ENCODE results near the gene CACNA1C.
A peak's percentile ranks its signal among the peaks of the same experiment; 100 is the strongest.

CACNA1C gene

GRCh38 chr12:2550561-2551411 lies 498.0 kb downstream of the CACNA1C start:
- TF ChIP-seq, protein P1, sequence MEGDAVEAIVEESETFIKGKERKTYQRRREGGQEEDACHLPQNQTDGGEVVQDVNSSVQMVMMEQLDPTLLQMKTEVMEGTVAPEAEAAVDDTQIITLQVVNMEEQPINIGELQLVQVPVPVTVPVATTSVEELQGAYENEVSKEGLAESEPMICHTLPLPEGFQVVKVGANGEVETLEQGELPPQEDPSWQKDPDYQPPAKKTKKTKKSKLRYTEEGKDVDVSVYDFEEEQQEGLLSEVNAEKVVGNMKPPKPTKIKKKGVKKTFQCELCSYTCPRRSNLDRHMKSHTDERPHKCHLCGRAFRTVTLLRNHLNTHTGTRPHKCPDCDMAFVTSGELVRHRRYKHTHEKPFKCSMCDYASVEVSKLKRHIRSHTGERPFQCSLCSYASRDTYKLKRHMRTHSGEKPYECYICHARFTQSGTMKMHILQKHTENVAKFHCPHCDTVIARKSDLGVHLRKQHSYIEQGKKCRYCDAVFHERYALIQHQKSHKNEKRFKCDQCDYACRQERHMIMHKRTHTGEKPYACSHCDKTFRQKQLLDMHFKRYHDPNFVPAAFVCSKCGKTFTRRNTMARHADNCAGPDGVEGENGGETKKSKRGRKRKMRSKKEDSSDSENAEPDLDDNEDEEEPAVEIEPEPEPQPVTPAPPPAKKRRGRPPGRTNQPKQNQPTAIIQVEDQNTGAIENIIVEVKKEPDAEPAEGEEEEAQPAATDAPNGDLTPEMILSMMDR (IDR thresholded peaks at IDR 0.05; ENCODE audit: insufficient read depth, missing control alignments): no peak
- no peak for DNase-seq (ENCODE audit: insufficient read length, low spot score)
- no peak for FAIRE-seq

- TF ChIP-seq, protein P1 (IDR thresholded peaks at IDR 0.05; ENCODE audit: insufficient read depth, missing control alignments): no peak
- DNase-seq (ENCODE audit: insufficient read length, low spot score) (no peak), FAIRE-seq (no peak)
Measured at GRCh38 chr12:2551412-2551900, 498.7 kb downstream of the CACNA1C start.

DNA sequence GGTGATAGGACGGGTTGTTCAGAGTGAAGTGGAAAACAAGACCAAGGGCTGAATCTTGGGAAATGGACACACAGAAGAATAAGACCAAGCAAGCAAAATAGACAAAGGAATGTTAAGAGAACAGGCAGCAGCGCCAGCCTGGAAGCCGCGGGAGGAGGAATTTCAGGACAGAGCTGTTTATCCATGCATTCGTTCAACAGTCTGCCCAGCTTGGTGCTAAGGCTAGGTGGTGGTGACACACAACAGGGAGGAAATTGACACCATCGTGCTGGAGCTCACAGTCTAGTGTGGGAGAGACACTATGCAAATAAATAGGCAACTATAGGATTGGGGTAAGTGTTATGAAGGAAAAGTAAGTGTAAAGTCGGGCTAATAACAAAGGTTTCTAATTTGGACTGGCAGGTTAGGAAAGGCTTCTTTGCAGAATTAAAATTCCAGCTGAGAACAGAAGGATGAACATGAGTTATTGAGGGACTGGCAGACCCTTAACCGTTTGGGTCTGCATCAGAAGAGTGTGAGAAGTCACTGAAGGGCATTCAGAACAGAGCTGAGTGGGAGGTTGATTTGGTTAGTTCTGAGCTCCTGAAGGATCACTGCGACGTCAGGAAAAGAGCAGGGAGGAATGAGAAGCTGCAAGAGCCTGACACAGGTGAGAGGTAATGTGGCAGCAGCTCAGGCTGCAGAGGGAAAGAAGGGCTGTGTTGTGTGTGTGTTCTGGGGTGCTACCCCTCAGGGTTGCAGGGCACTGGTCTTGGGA lies 499.4 kb downstream of the CACNA1C start:
- TF ChIP-seq, protein P1 (IDR thresholded peaks at IDR 0.05; ENCODE audit: insufficient read depth, missing control alignments): no peak
- DNase-seq (ENCODE audit: insufficient read length, low spot score) (no peak), FAIRE-seq (no peak)

GRCh38 chr12:2553388-2554126 lies 500.8 kb downstream of the CACNA1C start:
- TF ChIP-seq, protein P1 (IDR thresholded peaks at IDR 0.05; ENCODE audit: insufficient read depth, missing control alignments): no peak
- no peak for FAIRE-seq
- DNase-seq (ENCODE audit: insufficient read length, low spot score): no peak

- FAIRE-seq (peak; percentile 81), DNase-seq (ENCODE audit: insufficient read length, low spot score) (peak; percentile 57)
- TF ChIP-seq, protein P1 (IDR thresholded peaks at IDR 0.05; ENCODE audit: insufficient read depth, missing control alignments): no peak
Measured at GRCh38 chr12:2555487-2556082, 502.8 kb downstream of the CACNA1C start.

- FAIRE-seq (no peak), DNase-seq (ENCODE audit: insufficient read length, low spot score) (no peak)
- TF ChIP-seq, protein P1 (IDR thresholded peaks at IDR 0.05; ENCODE audit: insufficient read depth, missing control alignments): no peak
Measured at GRCh38 chr12:2557597-2557996, 504.8 kb downstream of the CACNA1C start.

All from D721Med (cell line).